ENCODE results near the gene PABPC4L.
"Not testable (repeated sequence)": the region's sequence is repeated elsewhere in the genome, so short reads cannot be mapped to it uniquely, and the experiment has no call there.

PABPC4L gene

GRCh38 chr4:134219043-134219442 is 17.5 kb upstream of the PABPC4L start:
- no peak for TF ChIP-seq EZH2 (IDR thresholded peaks at IDR 0.05; ENCODE audit: borderline replicate concordance, low read depth, low read length, severe bottlenecking)
- TF ChIP-seq CTCF (IDR thresholded peaks at IDR 0.05; ENCODE audit: borderline replicate concordance, extremely low read depth, low read length, poor library complexity, severe bottlenecking), result no peak
- H3K4me3 ChIP-seq (ENCODE audit: low read depth in 1 of 2, low read length in 2 of 2), result no peak overlapping the region
- H3K9ac ChIP-seq (ENCODE audit: low read depth, low read length), result no peak overlapping the region
- H3K36me3 ChIP-seq (ENCODE audit: insufficient read depth, low read length), result no peaks in the 10 kb centered on the region
- H3K9me3 ChIP-seq (ENCODE audit: insufficient read depth, low read length, severe bottlenecking), result no peaks in the 10 kb centered on the region
- no peak overlapping the region for H2AFZ ChIP-seq (ENCODE audit: low read depth, low read length)
- H3K27me3 ChIP-seq (ENCODE audit: insufficient read depth, low read length, poor library complexity), result no peaks in the 10 kb centered on the region
- no peak overlapping the region for H3K27ac ChIP-seq (ENCODE audit: low read length)
- H3K79me2 ChIP-seq (ENCODE audit: insufficient read depth, low read length), result no peaks in the 10 kb centered on the region
- no peak for DNase-seq
- ATAC-seq (ENCODE audit: insufficient read depth, low read depth), result no peak
- no peak overlapping the region for H3K4me2 ChIP-seq (ENCODE audit: insufficient read depth, low read length)
- H3K4me1 ChIP-seq (ENCODE audit: insufficient read depth, low read length), result no peaks in the 10 kb centered on the region
- H4K20me1 ChIP-seq (ENCODE audit: insufficient read depth, low read length), result no peaks in the 10 kb centered on the region

- Histone ChIP-seq H3K27ac (ENCODE audit: low read length) (no peak overlapping the region), H4K20me1 (ENCODE audit: insufficient read depth, low read length) (no peaks in the 10 kb centered on the region), H3K9me3 (ENCODE audit: insufficient read depth, low read length, severe bottlenecking) (no peaks in the 10 kb centered on the region), H3K9ac (ENCODE audit: low read depth, low read length) (no peak overlapping the region), H3K27me3 (ENCODE audit: insufficient read depth, low read length, poor library complexity) (no peaks in the 10 kb centered on the region), H3K4me3 (ENCODE audit: low read depth in 1 of 2, low read length in 2 of 2) (no peak overlapping the region), H3K36me3 (ENCODE audit: insufficient read depth, low read length) (no peaks in the 10 kb centered on the region), H3K4me1 (ENCODE audit: insufficient read depth, low read length) (no peaks in the 10 kb centered on the region), H3K79me2 (ENCODE audit: insufficient read depth, low read length) (no peaks in the 10 kb centered on the region), H3K4me2 (ENCODE audit: insufficient read depth, low read length) (no peak overlapping the region), H2AFZ (ENCODE audit: low read depth, low read length) (no peak overlapping the region)
- no peak for DNase-seq
- TF ChIP-seq CTCF (IDR thresholded peaks at IDR 0.05; ENCODE audit: borderline replicate concordance, extremely low read depth, low read length, poor library complexity, severe bottlenecking) (no peak), EZH2 (IDR thresholded peaks at IDR 0.05; ENCODE audit: borderline replicate concordance, low read depth, low read length, severe bottlenecking) (no peak)
- ATAC-seq (ENCODE audit: insufficient read depth, low read depth), result no peak
Observed at GRCh38 chr4:134216411-134216810, 14.8 kb upstream of the PABPC4L start.

- no peak for DNase-seq
Observed at GRCh38 chr4:134215620-134216344, 14.2 kb upstream of the PABPC4L start.

GRCh38 chr4:134207955-134208354 is 6.4 kb upstream of the PABPC4L start:
- H3K9me3 ChIP-seq (ENCODE audit: insufficient read depth, low read length, severe bottlenecking), result peaks cover 13% of the 10 kb centered on the region
- not testable (repeated sequence) for H3K9ac ChIP-seq (ENCODE audit: low read depth, low read length); H3K27me3 ChIP-seq (ENCODE audit: insufficient read depth, low read length, poor library complexity); H3K4me2 ChIP-seq (ENCODE audit: insufficient read depth, low read length); H4K20me1 ChIP-seq (ENCODE audit: insufficient read depth, low read length); H3K79me2 ChIP-seq (ENCODE audit: insufficient read depth, low read length); H3K4me1 ChIP-seq (ENCODE audit: insufficient read depth, low read length); H3K27ac ChIP-seq (ENCODE audit: low read length); ATAC-seq (ENCODE audit: insufficient read depth, low read depth); H2AFZ ChIP-seq (ENCODE audit: low read depth, low read length); DNase-seq; H3K4me3 ChIP-seq (ENCODE audit: low read depth in 1 of 2, low read length in 2 of 2); H3K36me3 ChIP-seq (ENCODE audit: insufficient read depth, low read length)

More at GRCh38 chr4:134215620-134216344, 14.2 kb upstream of the PABPC4L start:
- no peak overlapping the region for H3K4me3 ChIP-seq (ENCODE audit: low read depth in 1 of 2, low read length in 2 of 2)
- TF ChIP-seq CTCF (IDR thresholded peaks at IDR 0.05; ENCODE audit: borderline replicate concordance, extremely low read depth, low read length, poor library complexity, severe bottlenecking) (no peak), EZH2 (IDR thresholded peaks at IDR 0.05; ENCODE audit: borderline replicate concordance, low read depth, low read length, severe bottlenecking) (no peak)
- H3K36me3 ChIP-seq (ENCODE audit: insufficient read depth, low read length), result no peaks in the 10 kb centered on the region
- H3K27me3 ChIP-seq (ENCODE audit: insufficient read depth, low read length, poor library complexity), result no peaks in the 10 kb centered on the region
- H3K4me2 ChIP-seq (ENCODE audit: insufficient read depth, low read length), result no peak overlapping the region
- H3K9ac ChIP-seq (ENCODE audit: low read depth, low read length), result no peak overlapping the region
- H3K4me1 ChIP-seq (ENCODE audit: insufficient read depth, low read length), result no peaks in the 10 kb centered on the region
- ATAC-seq (ENCODE audit: insufficient read depth, low read depth), result no peak
- no peak overlapping the region for H2AFZ ChIP-seq (ENCODE audit: low read depth, low read length)
- H3K79me2 ChIP-seq (ENCODE audit: insufficient read depth, low read length), result no peaks in the 10 kb centered on the region
- H3K27ac ChIP-seq (ENCODE audit: low read length), result no peak overlapping the region
- H4K20me1 ChIP-seq (ENCODE audit: insufficient read depth, low read length), result no peaks in the 10 kb centered on the region
- H3K9me3 ChIP-seq (ENCODE audit: insufficient read depth, low read length, severe bottlenecking), result no peaks in the 10 kb centered on the region
